GM12878 (cell line): ENCODE data around the gene TMEM255B. TPM values are rescaled to one million over a fixed set of nuclear protein-coding genes. Genes with fewer than 3 reads are reported as not detected.

Source experiments
- ATAC-seq: fragments of 200-7000 bp; cut with Tn5 transposase; 3 replicates; pipeline ENCODE4 v1.9.1; 2020; ENCODE audit warnings: mild to moderate bottlenecking, moderate library complexity
- BruUV-seq: library from RNA; stranded (reverse); fragments of 400-500 nt; replicated peaks from 2 replicates; lab custom pipeline; 2021; lab: Mats Ljungman, UMichigan
- CTCF ChIA-PET: fragments of 300-600 bp; sonication (Branson Sonifier 250); formaldehyde crosslinking; extraction: SDS; loops from one replicate; lab custom pipeline; 2021; ENCODE audit warnings: inconsistent platforms; lab: Yijun Ruan, JAX
- POLR2A ChIA-PET: fragments of 350-600 bp; formaldehyde crosslinking; extraction: SDS; loops from one replicate; lab custom pipeline; 2021; ENCODE audit warnings: inconsistent platforms; lab: Charles Lee
- RAD21 ChIA-PET: fragments of 300-600 bp; sonication (Branson Sonifier 250); formaldehyde crosslinking; loops from one replicate; lab custom pipeline; 2023; ENCODE audit warnings: antibody characterized with exemption; ENCODE audit not compliant: unreplicated experiment; lab: Charles Lee
- SMC1A ChIA-PET: fragments of 300-600 bp; sonication (Branson Sonifier 250); formaldehyde crosslinking; loops from one replicate; lab custom pipeline; 2023; ENCODE audit not compliant: unreplicated experiment, uncharacterized antibody; lab: Charles Lee
- DNase-seq: peaks from one replicate; pipeline ENCODE4 v3.0.0-alpha.2; 2011; ENCODE audit warnings: low read depth, low spot score
- FAIRE-seq: peaks from 3 replicates; lab custom pipeline; 2011; peaks lifted over from hg19 to GRCh38; lab: Jason Lieb, UNC
- H2AFZ ChIP-seq: 2 replicates; pipeline ENCODE4 v1.6.0; 2011; ENCODE audit warnings: low read depth, low read length, control low read depth; ENCODE audit not compliant: control insufficient read depth
- H3K27ac ChIP-seq: 2 replicates; pipeline ENCODE4 v1.5.1; 2011; ENCODE audit warnings: control low read depth; ENCODE audit not compliant: control insufficient read depth, insufficient read depth
- H3K27me3 ChIP-seq, 2 experiments: replicated peaks in 1 of 2; 2 replicates each; pipeline versions ENCODE4 v1.6.0 to v1.6.1; 2011; ENCODE audit warnings: low read length in 1 of 2; ENCODE audit not compliant: control insufficient read depth in 2 of 2, insufficient read depth in 2 of 2
- H3K36me3 ChIP-seq, 2 experiments: 2 replicates each; pipeline ENCODE4 v1.5.1; 2011; ENCODE audit warnings: low read length in 1 of 2; ENCODE audit not compliant: control insufficient read depth in 2 of 2, insufficient read depth in 2 of 2
- H3K4me1 ChIP-seq: 2 replicates; pipeline ENCODE4 v1.6.1; 2011; ENCODE audit warnings: mild to moderate bottlenecking, low read length, moderate library complexity, mixed read lengths; ENCODE audit not compliant: control insufficient read depth, insufficient read depth
- H3K4me2 ChIP-seq: 2 replicates; pipeline ENCODE4 v1.6.0; 2011; ENCODE audit warnings: control low read depth; ENCODE audit not compliant: control insufficient read depth, insufficient read depth
- H3K4me3 ChIP-seq: fragments of 200-600 bp; sonication (generic); 2 replicates; pipeline ENCODE4 v1.5.1; 2016
- H3K79me2 ChIP-seq: 2 replicates; pipeline ENCODE4 v1.6.0; 2011; ENCODE audit warnings: low read length; ENCODE audit not compliant: control insufficient read depth, insufficient read depth
- H3K9ac ChIP-seq: 2 replicates; pipeline ENCODE4 v1.8.0; 2011; ENCODE audit warnings: low read length, control low read depth, mixed read lengths; ENCODE audit not compliant: control insufficient read depth, insufficient read depth
- H3K9me3 ChIP-seq: replicated peaks from 3 replicates; pipeline ENCODE4 v1.5.1; 2011; ENCODE audit warnings: mild to moderate bottlenecking, low read length; ENCODE audit not compliant: control insufficient read depth, insufficient read depth
- H4K20me1 ChIP-seq: 2 replicates; pipeline ENCODE4 v1.6.0; 2011; ENCODE audit not compliant: control insufficient read depth, insufficient read depth
- E2F8 ChIP-seq: fragments of 450-650 bp; IDR thresholded peaks from 2 replicates; pipeline ENCODE4 v1.6.1; 2018; ENCODE audit warnings: mild to moderate bottlenecking, low read depth, moderate library complexity; ENCODE audit not compliant: partially characterized antibody
- EGR1 ChIP-seq, 2 experiments: IDR thresholded peaks; 1 replicate in 1 of 2; 2 replicates in 1 of 2; pipeline ENCODE4 v1.6.1; 2011 to 2012; ENCODE audit warnings: low read depth in 2 of 2, low read length in 2 of 2, borderline replicate concordance in 1 of 2, mild to moderate bottlenecking in 1 of 2, moderate library complexity in 1 of 2
- HDGF ChIP-seq: fragments of 450-650 bp; IDR thresholded peaks from 2 replicates; pipeline ENCODE4 v1.6.1; 2016; ENCODE audit warnings: antibody characterized with exemption
- PAX5 ChIP-seq: IDR thresholded peaks from 2 replicates; pipeline ENCODE4 v1.6.1; 2011; ENCODE audit warnings: low read depth, low read length, borderline replicate concordance
- PRDM15 ChIP-seq: fragments of 450-650 bp; formaldehyde crosslinking; IDR thresholded peaks from 2 replicates; pipeline ENCODE4 v1.4.0; 2020; ENCODE audit warnings: mild to moderate bottlenecking, moderate library complexity
- RAD21 ChIP-seq: IDR thresholded peaks from 2 replicates; pipeline ENCODE4 v1.6.1; 2011; ENCODE audit warnings: mild to moderate bottlenecking, low read depth, low read length, moderate library complexity; ENCODE audit not compliant: insufficient read depth
- RFX5 ChIP-seq: IDR thresholded peaks from 2 replicates; pipeline ENCODE4 v1.6.1; 2011; ENCODE audit warnings: low read depth, low read length, improper control_type of control experiment
- SKIL ChIP-seq: fragments of 450-650 bp; IDR thresholded peaks from 2 replicates; pipeline ENCODE4 v1.6.1; 2017; ENCODE audit warnings: mild to moderate bottlenecking, low read depth, inconsistent platforms; ENCODE audit not compliant: poor library complexity, severe bottlenecking
- SREBF1 ChIP-seq: IDR thresholded peaks from 2 replicates; pipeline ENCODE4 v1.6.1; 2012; ENCODE audit warnings: mild to moderate bottlenecking, low read length
- STAT1 ChIP-seq: fragments of 450-650 bp; conservative IDR thresholded peaks from 2 replicates; pipeline ENCODE4 v1.6.1; 2014; ENCODE audit warnings: antibody characterized with exemption, mild to moderate bottlenecking
- ZNF384 ChIP-seq: IDR thresholded peaks from 2 replicates; pipeline ENCODE4 v1.6.1; 2012; ENCODE audit warnings: low read depth, mild to moderate bottlenecking, low read length, improper control_type of control experiment, borderline replicate concordance
- whole genome bisulfite sequencing: methylation state at CpG from one replicate; pipeline ENCODE4 v1.1.6; 2016; ENCODE audit warnings: low lambda C conversion rate; ENCODE audit not compliant: insufficient replicate concordance, insufficient coverage; ENCODE audit errors: missing lambda C conversion rate; 5-methylcytosine and 5-hydroxymethylcytosine counted together
- in situ Hi-C: fragments of 300-500 bp; cut with MboI; formaldehyde crosslinking; loops from 9 replicates; pipeline ENCODE4 v1.14.3; 2018; ENCODE audit warnings: mixed read lengths
- intact Hi-C: fragments of 100-400 bp; cut with micrococcal nuclease; formaldehyde crosslinking; loops from one replicate; pipeline ENCODE4 v1.14.2; 2022; ENCODE audit not compliant: unreplicated experiment
- polyA plus RNA-seq, 11 experiments: library from polyadenylated mRNA; depleted of rRNA in 4 of 11; unstranded in 6 of 11; stranded (reverse) in 5 of 11; fragments of >200 nt; fragmentation: Nextera tagmentation in 4 of 11; fragmentation: Illumina TruSeq in 1 of 11; extraction: Ambion mirVana in 4 of 11; extraction: Trizol in 1 of 11; gene quantifications; 1 replicate in 1 of 11; 2 replicates in 10 of 11; pipeline versions ENCODE4 v1.2.1 to v1.2.3, GENCODE V29; 2011 to 2016; ENCODE audit warnings: inconsistent platforms in 2 of 11, missing spikeins in 2 of 11, low read depth in 1 of 11
- total RNA-seq, 4 experiments: library from RNA; depleted of rRNA in 3 of 4; stranded (reverse); fragments of >200 nt in 3 of 4; fragmentation: Illumina TruSeq in 1 of 4; extraction: Trizol in 1 of 4; gene quantifications; 2 replicates each; pipeline versions ENCODE4 v1.2.1 to v1.2.3, GENCODE V29; 2013 to 2021
- TF ChIP-seq, protein P1 (sequence below): IDR thresholded peaks from 2 replicates; pipeline ENCODE4 v1.6.1; 2011; ENCODE audit warnings: mild to moderate bottlenecking, low read depth, low read length, moderate library complexity; ENCODE audit not compliant: insufficient replicate concordance
- TF ChIP-seq, protein P2 (sequence below): fragments of 150-350 bp; IDR thresholded peaks from 2 replicates; pipeline ENCODE4 v1.6.1; 2014; ENCODE audit warnings: mild to moderate bottlenecking, low read depth, low read length

The TMEM255B gene
- total and polyA plus RNA-seq, 10 of the 15 experiments (the other 5 are each of a cell fraction or from before 2014, with no cell fraction given) = 0.04 to 0.62 (median 0.13) TPM; not detected in 3

GRCh38 chr13:113851480-113851803 is 92.4 kb downstream of the TMEM255B start:
- SMC1A ChIA-PET = no interaction called here
- DNase-seq (no peak), ATAC-seq (no peak), FAIRE-seq (no peak)
- in situ Hi-C loops (no loop called here), intact Hi-C loops (no loop called here)
- BruUV-seq = no TSS peak
- Histone ChIP-seq H2AFZ (no peak overlapping the region), H3K27ac (no peak overlapping the region), H3K79me2 (no peaks in the 10 kb centered on the region), H3K9ac (no peak overlapping the region), H4K20me1 (no peaks in the 10 kb centered on the region), H3K9me3 (no peaks in the 10 kb centered on the region), H3K36me3 (no peaks in the 10 kb centered on the region), H3K4me1 (no peaks in the 10 kb centered on the region), H3K27me3 (peaks cover 2 to 3% of the 10 kb centered on the region in 2 experiments; a peak in 3 of 4 replicates), H3K4me2 (no peak overlapping the region), H3K4me3 (no peak overlapping the region)
- RAD21 ChIA-PET = no interaction called here
- CTCF ChIA-PET = no interaction called here
- POLR2A ChIA-PET = no interaction called here
- 50% methylated on average over 1 of the region's 1 CpG for WGBS
- TF ChIP-seq E2F8 (no peak), RAD21 (no peak), SKIL (no peak), STAT1 (no peak), RFX5 (no peak), PRDM15 (CRISPR knock-in tag) (no peak), ZNF384 (no peak), EGR1 (IDR thresholded peaks at IDR 0.05; ENCODE audit: borderline replicate concordance in 1 of 2, low read depth in 2 of 2, low read length in 2 of 2) (no peak), HDGF (no peak), PAX5 (no peak), SREBF1 (no peak)
- TF ChIP-seq, protein P1, sequence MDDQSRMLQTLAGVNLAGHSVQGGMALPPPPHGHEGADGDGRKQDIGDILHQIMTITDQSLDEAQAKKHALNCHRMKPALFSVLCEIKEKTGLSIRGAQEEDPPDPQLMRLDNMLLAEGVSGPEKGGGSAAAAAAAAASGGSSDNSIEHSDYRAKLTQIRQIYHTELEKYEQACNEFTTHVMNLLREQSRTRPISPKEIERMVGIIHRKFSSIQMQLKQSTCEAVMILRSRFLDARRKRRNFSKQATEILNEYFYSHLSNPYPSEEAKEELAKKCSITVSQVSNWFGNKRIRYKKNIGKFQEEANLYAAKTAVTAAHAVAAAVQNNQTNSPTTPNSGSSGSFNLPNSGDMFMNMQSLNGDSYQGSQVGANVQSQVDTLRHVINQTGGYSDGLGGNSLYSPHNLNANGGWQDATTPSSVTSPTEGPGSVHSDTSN = no peak
- TF ChIP-seq, protein P2, sequence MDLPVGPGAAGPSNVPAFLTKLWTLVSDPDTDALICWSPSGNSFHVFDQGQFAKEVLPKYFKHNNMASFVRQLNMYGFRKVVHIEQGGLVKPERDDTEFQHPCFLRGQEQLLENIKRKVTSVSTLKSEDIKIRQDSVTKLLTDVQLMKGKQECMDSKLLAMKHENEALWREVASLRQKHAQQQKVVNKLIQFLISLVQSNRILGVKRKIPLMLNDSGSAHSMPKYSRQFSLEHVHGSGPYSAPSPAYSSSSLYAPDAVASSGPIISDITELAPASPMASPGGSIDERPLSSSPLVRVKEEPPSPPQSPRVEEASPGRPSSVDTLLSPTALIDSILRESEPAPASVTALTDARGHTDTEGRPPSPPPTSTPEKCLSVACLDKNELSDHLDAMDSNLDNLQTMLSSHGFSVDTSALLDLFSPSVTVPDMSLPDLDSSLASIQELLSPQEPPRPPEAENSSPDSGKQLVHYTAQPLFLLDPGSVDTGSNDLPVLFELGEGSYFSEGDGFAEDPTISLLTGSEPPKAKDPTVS = no peak
